GM19099 (cell line): ENCODE data around the gene NEK11.

Experiments
- POLR2A ChIP-seq: IDR thresholded peaks from 3 replicates; pipeline ENCODE4 v1.6.1; 2011; ENCODE audit warnings: low read depth; ENCODE audit not compliant: insufficient read length; ENCODE audit errors: extremely low read depth

NEK11 gene

GRCh38 chr3:131172502-131173200 lies 146.0 kb downstream of the NEK11 start:
- no peak for TF ChIP-seq POLR2A

GRCh38 chr3:131174752-131175151 lies 148.1 kb downstream of the NEK11 start:
- TF ChIP-seq POLR2A, result no peak

GRCh38 chr3:131178710-131179375 lies 152.2 kb downstream of the NEK11 start:
- TF ChIP-seq POLR2A, result no peak

- no peak for TF ChIP-seq POLR2A
Measured at GRCh38 chr3:131192701-131193100, 166.0 kb downstream of the NEK11 start.

- no peak for TF ChIP-seq POLR2A
Measured at GRCh38 chr3:131193641-131194238, 167.1 kb downstream of the NEK11 start.

- TF ChIP-seq POLR2A, result no peak
Measured at GRCh38 chr3:131194816-131195215, 168.1 kb downstream of the NEK11 start.

GRCh38 chr3:131200636-131201199 lies 174.0 kb downstream of the NEK11 start:
- no peak for TF ChIP-seq POLR2A

GRCh38 chr3:131216330-131216729 lies 189.7 kb downstream of the NEK11 start:
- no peak for TF ChIP-seq POLR2A

GRCh38 chr3:131216801-131217200 lies 190.1 kb downstream of the NEK11 start:
- TF ChIP-seq POLR2A, result no peak

GRCh38 chr3:131217296-131217741 lies 190.6 kb downstream of the NEK11 start:
- TF ChIP-seq POLR2A, result no peak

GRCh38 chr3:131218196-131218595 lies 191.5 kb downstream of the NEK11 start:
- TF ChIP-seq POLR2A, result no peak

GRCh38 chr3:131221731-131222130 lies 195.1 kb downstream of the NEK11 start:
- TF ChIP-seq POLR2A, result no peak

GRCh38 chr3:131222599-131222998 lies 195.9 kb downstream of the NEK11 start:
- no peak for TF ChIP-seq POLR2A

- no peak for TF ChIP-seq POLR2A
Measured at GRCh38 chr3:131223373-131224289, 197.0 kb downstream of the NEK11 start.
